ENCODE data around the gene LRRC4C.

LRRC4C gene

GRCh38 chr11:40405614-40406013 is 1053.8 kb downstream of the LRRC4C start:
- TF ChIP-seq EZH2 (IDR thresholded peaks at IDR 0.05; ENCODE audit: borderline replicate concordance, low read length) = no peak
- no peak for TF ChIP-seq CTCF (IDR thresholded peaks at IDR 0.05; ENCODE audit: low read length)
- Histone ChIP-seq H3K4me3 (ENCODE audit: low read depth, low read length, poor library complexity, severe bottlenecking) (no peak overlapping the region), H3K9me2 (ENCODE audit: low read depth, low read length) (no peaks in the 10 kb centered on the region), H3F3A (ENCODE audit: insufficient read depth, low read length) (no peaks in the 10 kb centered on the region), H3K4me2 (ENCODE audit: low read length) (no peak overlapping the region), H3K79me2 (ENCODE audit: insufficient read depth, low read length) (no peaks in the 10 kb centered on the region), H3K9ac (ENCODE audit: low read length) (no peak overlapping the region), H3K36me3 (ENCODE audit: insufficient read depth, low read length) (no peaks in the 10 kb centered on the region), H3K4me1 (ENCODE audit: insufficient read depth, low read length, severe bottlenecking) (no peaks in the 10 kb centered on the region), H3K9me3 (ENCODE audit: low read length) (no peaks in the 10 kb centered on the region), H3K27ac (ENCODE audit: low read depth, low read length, poor library complexity, severe bottlenecking) (no peak overlapping the region), H4K20me1 (ENCODE audit: insufficient read depth, low read length) (no peaks in the 10 kb centered on the region), H2AFZ (ENCODE audit: low read length) (no peak overlapping the region), H3K27me3 (ENCODE audit: insufficient read depth, low read length) (no peaks in the 10 kb centered on the region)

GRCh38 chr11:40403321-40403720 is 1056.1 kb downstream of the LRRC4C start:
- H3K9ac ChIP-seq (ENCODE audit: low read length) = no peak overlapping the region
- TF ChIP-seq CTCF (IDR thresholded peaks at IDR 0.05; ENCODE audit: low read length) = no peak
- no peak for TF ChIP-seq EZH2 (IDR thresholded peaks at IDR 0.05; ENCODE audit: borderline replicate concordance, low read length)
- no peak overlapping the region for H3K4me3 ChIP-seq (ENCODE audit: low read depth, low read length, poor library complexity, severe bottlenecking)
- no peaks in the 10 kb centered on the region for H3K9me2 ChIP-seq (ENCODE audit: low read depth, low read length)
- H4K20me1 ChIP-seq (ENCODE audit: insufficient read depth, low read length) = no peaks in the 10 kb centered on the region
- H3K79me2 ChIP-seq (ENCODE audit: insufficient read depth, low read length) = no peaks in the 10 kb centered on the region
- no peaks in the 10 kb centered on the region for H3K36me3 ChIP-seq (ENCODE audit: insufficient read depth, low read length)
- H3K9me3 ChIP-seq (ENCODE audit: low read length) = no peaks in the 10 kb centered on the region
- no peak overlapping the region for H2AFZ ChIP-seq (ENCODE audit: low read length)
- H3K4me2 ChIP-seq (ENCODE audit: low read length) = no peak overlapping the region
- H3K27ac ChIP-seq (ENCODE audit: low read depth, low read length, poor library complexity, severe bottlenecking) = no peak overlapping the region
- no peaks in the 10 kb centered on the region for H3K4me1 ChIP-seq (ENCODE audit: insufficient read depth, low read length, severe bottlenecking)
- no peaks in the 10 kb centered on the region for H3K27me3 ChIP-seq (ENCODE audit: insufficient read depth, low read length)
- no peaks in the 10 kb centered on the region for H3F3A ChIP-seq (ENCODE audit: insufficient read depth, low read length)

- Histone ChIP-seq H3K36me3 (ENCODE audit: insufficient read depth, low read length) (no peaks in the 10 kb centered on the region), H4K20me1 (ENCODE audit: insufficient read depth, low read length) (no peaks in the 10 kb centered on the region), H3K9me3 (ENCODE audit: low read length) (no peaks in the 10 kb centered on the region), H3K27ac (ENCODE audit: low read depth, low read length, poor library complexity, severe bottlenecking) (no peak overlapping the region), H3K79me2 (ENCODE audit: insufficient read depth, low read length) (no peaks in the 10 kb centered on the region), H2AFZ (ENCODE audit: low read length) (no peak overlapping the region), H3F3A (ENCODE audit: insufficient read depth, low read length) (no peaks in the 10 kb centered on the region), H3K4me2 (ENCODE audit: low read length) (no peak overlapping the region), H3K4me1 (ENCODE audit: insufficient read depth, low read length, severe bottlenecking) (no peaks in the 10 kb centered on the region), H3K9me2 (ENCODE audit: low read depth, low read length) (no peaks in the 10 kb centered on the region), H3K9ac (ENCODE audit: low read length) (no peak overlapping the region), H3K27me3 (ENCODE audit: insufficient read depth, low read length) (no peaks in the 10 kb centered on the region), H3K4me3 (ENCODE audit: low read depth, low read length, poor library complexity, severe bottlenecking) (no peak overlapping the region)
- TF ChIP-seq CTCF (IDR thresholded peaks at IDR 0.05; ENCODE audit: low read length) (no peak), EZH2 (IDR thresholded peaks at IDR 0.05; ENCODE audit: borderline replicate concordance, low read length) (no peak)
Measured at GRCh38 chr11:40401132-40401853, 1058.2 kb downstream of the LRRC4C start.

Measured in OCI-LY1 (cell line).